ENCODE measurements around the gene TBPL1.

GRCh38 chr6:133965817-133966360 lies 12.9 kb downstream of the TBPL1 start:
- TF ChIP-seq E2F5 (CRISPR knock-in tag; IDR thresholded peaks at IDR 0.05), result no peak
- TF ChIP-seq SRSF1 (IDR thresholded peaks at IDR 0.05; ENCODE audit: low read depth, low read length), result no peak
- TF ChIP-seq CTCF (IDR thresholded peaks at IDR 0.05 in 2 of 3, conservative IDR thresholded peaks at IDR 0.05 in 1 of 3; ENCODE audit: insufficient read depth in 2 of 3, low read depth in 1 of 3, low read length in 3 of 3), result no peak
- no peak for TF ChIP-seq RBBP5 (IDR thresholded peaks at IDR 0.05; ENCODE audit: borderline replicate concordance, insufficient read depth, low read length, poor library complexity, severe bottlenecking)
- TF ChIP-seq POLR2AphosphoS5 (IDR thresholded peaks at IDR 0.05; ENCODE audit: control insufficient read depth, insufficient read depth, low read depth, low read length), result no peak
- TF ChIP-seq SNIP1 (IDR thresholded peaks at IDR 0.05; ENCODE audit: low read depth), result no peak
- no peak for TF ChIP-seq POLR2A (conservative IDR thresholded peaks at IDR 0.05)
- TF ChIP-seq BRCA1 (IDR thresholded peaks at IDR 0.05), result no peak
- no peak for TF ChIP-seq BRCA1 (CRISPR knock-in tag; IDR thresholded peaks at IDR 0.05)
- TF ChIP-seq ZNF384 (IDR thresholded peaks at IDR 0.05; ENCODE audit: low read depth, low read length), result no peak
- no peak for TF ChIP-seq EZH2 (IDR thresholded peaks at IDR 0.05; ENCODE audit: borderline replicate concordance, low read depth, low read length)
- no peak for TF ChIP-seq CREB3 (tag; conservative IDR thresholded peaks at IDR 0.05; ENCODE audit: low read depth)
- no peak for TF ChIP-seq ZNF584 (CRISPR knock-in tag; IDR thresholded peaks at IDR 0.05; ENCODE audit: low read depth)
- no peak for TF ChIP-seq XRCC3 (IDR thresholded peaks at IDR 0.05)

Data from K562 (cell line).